ENCODE measurements around the gene UST.

UST gene

DNA sequence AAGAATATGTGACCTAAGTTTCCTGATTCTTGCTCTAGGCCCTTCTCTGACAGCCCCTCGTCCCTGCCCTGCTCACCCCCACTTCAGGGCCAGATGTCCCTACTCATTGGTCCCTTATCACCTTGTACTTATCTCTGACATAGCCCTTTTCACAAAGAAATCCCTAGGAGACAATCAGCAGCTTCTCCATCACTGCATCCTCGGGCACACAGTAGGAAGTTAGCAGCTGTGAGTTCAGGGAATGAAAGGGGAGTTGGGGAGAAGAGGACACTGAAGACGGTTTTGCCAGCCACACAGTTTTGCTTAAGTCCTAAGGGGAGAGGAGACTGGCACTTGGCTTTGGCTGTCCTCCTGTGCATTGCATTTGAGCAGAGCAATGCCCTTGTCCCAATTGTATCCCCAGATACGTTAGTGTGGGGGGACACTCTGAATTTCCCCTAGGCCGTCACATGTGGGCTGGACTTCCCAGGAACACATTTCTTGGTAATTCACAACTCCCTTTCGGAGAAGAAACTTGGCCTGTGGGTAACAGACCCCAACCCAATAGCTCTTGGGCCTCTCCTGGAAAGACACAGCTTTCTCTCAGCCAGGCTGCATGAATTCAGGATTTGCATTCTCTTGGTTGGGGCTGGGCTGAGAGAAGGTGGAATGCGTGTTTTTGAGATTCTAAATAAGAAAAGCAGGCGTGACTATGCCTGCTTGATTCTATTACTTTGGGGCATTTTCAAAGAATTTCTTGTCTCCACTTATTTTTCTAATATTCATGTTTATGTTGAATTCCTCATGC, 177.6 kb downstream of the UST start:
- H3K4me1 ChIP-seq (ENCODE audit: insufficient read depth, low read length, poor library complexity, severe bottlenecking): peaks cover 18% of the 10 kb centered on the region

GRCh38 chr6:148925701-148926100, 178.9 kb downstream of the UST start:
- no peak for TF ChIP-seq EZH2phosphoT487 (IDR thresholded peaks at IDR 0.05; ENCODE audit: borderline replicate concordance)
- TF ChIP-seq, protein P1, sequence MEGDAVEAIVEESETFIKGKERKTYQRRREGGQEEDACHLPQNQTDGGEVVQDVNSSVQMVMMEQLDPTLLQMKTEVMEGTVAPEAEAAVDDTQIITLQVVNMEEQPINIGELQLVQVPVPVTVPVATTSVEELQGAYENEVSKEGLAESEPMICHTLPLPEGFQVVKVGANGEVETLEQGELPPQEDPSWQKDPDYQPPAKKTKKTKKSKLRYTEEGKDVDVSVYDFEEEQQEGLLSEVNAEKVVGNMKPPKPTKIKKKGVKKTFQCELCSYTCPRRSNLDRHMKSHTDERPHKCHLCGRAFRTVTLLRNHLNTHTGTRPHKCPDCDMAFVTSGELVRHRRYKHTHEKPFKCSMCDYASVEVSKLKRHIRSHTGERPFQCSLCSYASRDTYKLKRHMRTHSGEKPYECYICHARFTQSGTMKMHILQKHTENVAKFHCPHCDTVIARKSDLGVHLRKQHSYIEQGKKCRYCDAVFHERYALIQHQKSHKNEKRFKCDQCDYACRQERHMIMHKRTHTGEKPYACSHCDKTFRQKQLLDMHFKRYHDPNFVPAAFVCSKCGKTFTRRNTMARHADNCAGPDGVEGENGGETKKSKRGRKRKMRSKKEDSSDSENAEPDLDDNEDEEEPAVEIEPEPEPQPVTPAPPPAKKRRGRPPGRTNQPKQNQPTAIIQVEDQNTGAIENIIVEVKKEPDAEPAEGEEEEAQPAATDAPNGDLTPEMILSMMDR (conservative IDR thresholded peaks at IDR 0.05; ENCODE audit: low read length): no peak
- no peak overlapping the region for H3K9ac ChIP-seq (ENCODE audit: low read depth, low read length, poor library complexity, severe bottlenecking)

More for the DNA sequence above, 177.6 kb downstream of the UST start:
- Histone ChIP-seq H3K36me3 (ENCODE audit: insufficient read depth, low read length) (no peaks in the 10 kb centered on the region), H3K9ac (ENCODE audit: low read depth, low read length, poor library complexity, severe bottlenecking) (no peak overlapping the region), H2AFZ (ENCODE audit: low read length) (no peak overlapping the region), H3K4me2 (ENCODE audit: low read depth, low read length, poor library complexity, severe bottlenecking) (no peak overlapping the region), H3K9me3 (ENCODE audit: insufficient read depth, low read depth, low read length) (no peaks in the 10 kb centered on the region), H3F3A (ENCODE audit: low read depth) (no peaks in the 10 kb centered on the region), H3K4me3 (ENCODE audit: low read length, poor library complexity, severe bottlenecking) (no peak overlapping the region), H3K79me2 (ENCODE audit: insufficient read depth, low read length) (no peaks in the 10 kb centered on the region), H4K20me1 (ENCODE audit: insufficient read depth, low read length, poor library complexity, severe bottlenecking) (no peaks in the 10 kb centered on the region), H3K9me2 (replicated peaks; ENCODE audit: low read depth, low read length) (no peaks in the 10 kb centered on the region), H3K27me3 (ENCODE audit: insufficient read depth, low read length, poor library complexity, severe bottlenecking) (no peaks in the 10 kb centered on the region)
- TF ChIP-seq EZH2phosphoT487 (IDR thresholded peaks at IDR 0.05; ENCODE audit: borderline replicate concordance): no peak
- TF ChIP-seq, protein P1 (conservative IDR thresholded peaks at IDR 0.05; ENCODE audit: low read length): no peak

GRCh38 chr6:148926478-148926877, 179.6 kb downstream of the UST start:
- no peak for TF ChIP-seq EZH2phosphoT487 (IDR thresholded peaks at IDR 0.05; ENCODE audit: borderline replicate concordance)
- TF ChIP-seq, protein P1 (conservative IDR thresholded peaks at IDR 0.05; ENCODE audit: low read length): no peak
- H3K9me2 ChIP-seq (replicated peaks; ENCODE audit: low read depth, low read length): no peaks in the 10 kb centered on the region
- H3K36me3 ChIP-seq (ENCODE audit: insufficient read depth, low read length): no peaks in the 10 kb centered on the region
- H3K79me2 ChIP-seq (ENCODE audit: insufficient read depth, low read length): no peaks in the 10 kb centered on the region
- H3K27me3 ChIP-seq (ENCODE audit: insufficient read depth, low read length, poor library complexity, severe bottlenecking): no peaks in the 10 kb centered on the region
- H3K9ac ChIP-seq (ENCODE audit: low read depth, low read length, poor library complexity, severe bottlenecking): no peak overlapping the region
- H3K4me3 ChIP-seq (ENCODE audit: low read length, poor library complexity, severe bottlenecking): no peak overlapping the region
- no peaks in the 10 kb centered on the region for H4K20me1 ChIP-seq (ENCODE audit: insufficient read depth, low read length, poor library complexity, severe bottlenecking)
- no peak overlapping the region for H3K4me2 ChIP-seq (ENCODE audit: low read depth, low read length, poor library complexity, severe bottlenecking)
- H3K9me3 ChIP-seq (ENCODE audit: insufficient read depth, low read depth, low read length): no peaks in the 10 kb centered on the region
- H3K4me1 ChIP-seq (ENCODE audit: insufficient read depth, low read length, poor library complexity, severe bottlenecking): peaks cover 8% of the 10 kb centered on the region
- H2AFZ ChIP-seq (ENCODE audit: low read length): no peak overlapping the region
- no peaks in the 10 kb centered on the region for H3F3A ChIP-seq (ENCODE audit: low read depth)

More at GRCh38 chr6:148925701-148926100, 178.9 kb downstream of the UST start:
- H3K27me3 ChIP-seq (ENCODE audit: insufficient read depth, low read length, poor library complexity, severe bottlenecking): no peaks in the 10 kb centered on the region
- H3K9me3 ChIP-seq (ENCODE audit: insufficient read depth, low read depth, low read length): no peaks in the 10 kb centered on the region
- H3F3A ChIP-seq (ENCODE audit: low read depth): no peaks in the 10 kb centered on the region
- no peaks in the 10 kb centered on the region for H4K20me1 ChIP-seq (ENCODE audit: insufficient read depth, low read length, poor library complexity, severe bottlenecking)
- H2AFZ ChIP-seq (ENCODE audit: low read length): no peak overlapping the region
- no peaks in the 10 kb centered on the region for H3K9me2 ChIP-seq (replicated peaks; ENCODE audit: low read depth, low read length)
- no peak overlapping the region for H3K4me3 ChIP-seq (ENCODE audit: low read length, poor library complexity, severe bottlenecking)
- no peak overlapping the region for H3K4me2 ChIP-seq (ENCODE audit: low read depth, low read length, poor library complexity, severe bottlenecking)
- H3K36me3 ChIP-seq (ENCODE audit: insufficient read depth, low read length): no peaks in the 10 kb centered on the region
- no peaks in the 10 kb centered on the region for H3K79me2 ChIP-seq (ENCODE audit: insufficient read depth, low read length)
- peaks cover 9% of the 10 kb centered on the region for H3K4me1 ChIP-seq (ENCODE audit: insufficient read depth, low read length, poor library complexity, severe bottlenecking)

All from Loucy (cell line).